Activated T-helper 17 cell treated with anti-CD3 and anti-CD28 coated beads, Interleukin-2, amount 50 U/mL, for 72 hours (primary cell): ENCODE measurements around the gene KCNC3. TPM values are rescaled to one million over a fixed set of nuclear protein-coding genes. Genes with fewer than 3 reads are reported as not detected.
A peak's percentile ranks its signal among the peaks of the same experiment; 100 is the strongest.

Source experiments
- ATAC-seq: fragments of 150-1000 bp; cut with Tn5 transposase; replicated peaks from 2 replicates; pipeline ENCODE4 v1.10.0; 2021; ENCODE audit warnings: mild to moderate bottlenecking, moderate library complexity
- H3K27ac Mint-ChIP-seq: one replicate; pipeline ENCODE4 v1.8.0; 2022; ENCODE audit warnings: mixed read lengths
- H3K27me3 Mint-ChIP-seq: one replicate; pipeline ENCODE4 v1.8.0; 2022; ENCODE audit warnings: mixed read lengths
- H3K36me3 Mint-ChIP-seq: one replicate; pipeline ENCODE4 v1.8.0; 2022; ENCODE audit warnings: low read depth, mild to moderate bottlenecking, mixed read lengths
- H3K4me1 Mint-ChIP-seq: one replicate; pipeline ENCODE4 v1.8.0; 2022; ENCODE audit warnings: mixed read lengths
- H3K4me3 Mint-ChIP-seq: one replicate; pipeline ENCODE4 v1.8.0; 2022; ENCODE audit warnings: mild to moderate bottlenecking, mixed read lengths
- H3K9me3 Mint-ChIP-seq: one replicate; pipeline ENCODE4 v1.8.0; 2022; ENCODE audit warnings: mixed read lengths
- total RNA-seq, 2 donors: library from RNA; stranded (reverse); gene quantifications; one replicate each; pipeline ENCODE4 v1.2.3, GENCODE V29; 2022

Gene KCNC3
- 10 to 100 TPM; 12.8 to 18.8 TPM for total RNA-seq

- H3K27me3 Mint-ChIP-seq, result peaks cover 38% of the 10 kb centered on the region
Measured at GRCh38 chr19:50329146-50329925, at the start of gene KCNC3. Gene KCNC3, minus strand, starts transcription at chr19:50329377. Its CDS starts 295 bp downstream, at chr19:50329082.

GRCh38 chr19:50378863-50379236 is 49.7 kb upstream of the KCNC3 start:
- no peaks in the 10 kb centered on the region for H3K9me3 Mint-ChIP-seq
- H3K4me3 Mint-ChIP-seq, result no peak overlapping the region
- H3K27ac Mint-ChIP-seq, result no peak overlapping the region
- no peak for ATAC-seq
- peaks cover 19% of the 10 kb centered on the region for H3K4me1 Mint-ChIP-seq
- peaks cover 68% of the 10 kb centered on the region for H3K36me3 Mint-ChIP-seq
- no peaks in the 10 kb centered on the region for H3K27me3 Mint-ChIP-seq

More at GRCh38 chr19:50329146-50329925, at the start of gene KCNC3:
- Mint-ChIP-seq H3K4me1 (peaks cover 48% of the 10 kb centered on the region), H3K9me3 (no peaks in the 10 kb centered on the region), H3K36me3 (peaks cover 39% of the 10 kb centered on the region), H3K27ac (peak within 1 kb of the TSS; percentile 78), H3K4me3 (peak within 1 kb of the TSS; percentile 82)
- ATAC-seq, result peak; percentile 75

- ATAC-seq, result no peak
- peaks cover 14% of the 10 kb centered on the region for H3K4me1 Mint-ChIP-seq
- H3K27me3 Mint-ChIP-seq, result no peaks in the 10 kb centered on the region
- peaks cover 62% of the 10 kb centered on the region for H3K36me3 Mint-ChIP-seq
- H3K4me3 Mint-ChIP-seq, result peak overlapping the region; percentile 92
- H3K9me3 Mint-ChIP-seq, result no peaks in the 10 kb centered on the region
- H3K27ac Mint-ChIP-seq, result peak overlapping the region; percentile 8
Measured at GRCh38 chr19:50378169-50378862, 49.1 kb upstream of the KCNC3 start.

DNA sequence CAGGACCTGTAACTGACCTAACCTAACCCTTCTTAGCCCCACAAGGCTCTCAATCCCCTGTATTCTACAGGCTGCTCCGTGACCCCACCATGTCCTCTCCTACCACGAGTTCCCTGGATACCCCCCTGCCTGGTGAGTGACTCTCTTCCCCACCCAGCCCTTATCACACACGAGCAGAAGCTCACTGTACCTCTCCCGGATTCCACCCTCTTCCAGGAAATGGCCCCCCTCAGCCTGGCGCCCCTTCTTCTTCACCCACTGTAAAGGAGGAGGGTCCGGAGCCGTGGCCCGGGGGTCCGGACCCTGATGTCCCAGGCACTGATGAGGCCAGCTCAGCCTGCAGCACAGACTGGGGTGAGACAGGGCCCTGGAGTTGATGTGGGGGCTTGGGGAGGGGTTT is 48.3 kb upstream of the KCNC3 start:
- Mint-ChIP-seq H3K9me3 (no peaks in the 10 kb centered on the region), H3K4me3 (peak overlapping the region; percentile 92), H3K27ac (peak overlapping the region; percentile 8), H3K36me3 (peaks cover 56% of the 10 kb centered on the region), H3K27me3 (no peaks in the 10 kb centered on the region), H3K4me1 (peaks cover 11% of the 10 kb centered on the region)
- ATAC-seq, result no peak

DNA sequence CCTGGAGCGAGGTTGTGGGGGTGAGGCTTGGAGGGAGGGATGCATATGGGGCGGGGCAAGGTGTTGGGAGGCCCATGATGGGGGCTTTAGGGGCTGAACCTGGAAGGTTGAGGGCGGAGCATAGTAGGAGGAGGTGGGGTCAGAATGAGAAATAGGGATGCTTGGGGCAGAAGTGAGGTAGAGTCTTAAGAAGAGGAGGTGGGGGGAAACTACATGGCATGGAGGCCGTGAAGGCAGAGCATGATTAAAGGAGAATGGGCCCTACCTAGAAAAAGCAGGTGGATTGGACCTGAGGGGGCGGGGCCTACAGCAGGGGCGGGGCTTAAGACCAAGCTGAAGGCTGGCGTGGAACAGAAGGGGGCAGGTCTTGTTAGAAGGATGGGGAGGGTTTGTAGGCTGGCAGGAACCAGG is 47.9 kb upstream of the KCNC3 start:
- peaks cover 56% of the 10 kb centered on the region for H3K36me3 Mint-ChIP-seq

DNA sequence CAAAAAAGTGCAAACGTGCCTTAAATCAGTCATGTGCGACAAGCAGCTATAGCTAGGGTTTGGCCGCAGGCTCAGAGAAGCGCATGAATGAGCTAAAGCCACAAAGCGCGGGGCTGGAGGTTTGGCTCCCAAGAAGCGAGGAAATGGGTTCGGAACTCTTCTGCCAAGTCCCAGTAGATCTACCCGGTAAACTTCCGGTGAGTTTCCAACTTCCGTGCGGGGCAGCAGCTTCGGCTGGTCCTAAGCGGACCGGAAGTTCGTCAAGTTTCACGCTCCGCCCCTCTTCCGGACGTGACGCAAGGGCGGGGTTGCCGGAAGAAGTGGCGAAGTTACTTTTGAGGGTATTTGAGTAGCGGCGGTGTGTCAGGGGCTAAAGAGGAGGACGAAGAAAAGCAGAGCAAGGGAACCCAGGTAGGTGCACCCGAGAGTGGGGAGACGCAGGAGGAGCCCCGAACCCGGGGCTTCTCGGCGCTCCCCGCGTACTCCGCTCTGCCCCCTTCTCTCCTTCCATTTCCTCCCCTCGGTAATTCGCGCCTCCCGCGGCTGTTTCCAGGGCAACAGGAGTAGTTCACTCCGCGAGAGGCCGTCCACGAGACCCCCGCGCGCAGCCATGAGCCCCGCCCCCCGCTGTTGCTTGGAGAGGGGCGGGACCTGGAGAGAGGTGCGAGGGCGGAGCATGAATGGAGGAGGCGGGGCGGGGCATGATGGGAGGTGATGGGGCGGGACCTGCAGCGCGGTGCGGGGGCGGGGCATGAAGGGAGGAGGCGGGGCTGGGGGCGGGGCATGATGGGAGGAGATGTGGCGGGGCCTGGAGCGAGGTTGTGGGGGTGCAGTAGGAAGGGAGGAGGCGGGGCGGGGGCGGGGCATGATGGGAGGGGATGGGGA is 47.2 kb upstream of the KCNC3 start, which contains the start of gene NR1H2:
TSS of gene NR1H2 (plus strand) at position 292 of the 885 bp plus-strand sequence. CDS start 1,149 bp downstream, outside the sequence.
- peaks cover 11% of the 10 kb centered on the region for H3K4me1 Mint-ChIP-seq
- no peaks in the 10 kb centered on the region for H3K9me3 Mint-ChIP-seq
- H3K4me3 Mint-ChIP-seq, result peak within 1 kb of the TSS; percentile 92
- H3K27ac Mint-ChIP-seq, result peak within 1 kb of the TSS; percentile 96
- H3K36me3 Mint-ChIP-seq, result peaks cover 54% of the 10 kb centered on the region
- ATAC-seq, result peak; percentile 97
- H3K27me3 Mint-ChIP-seq, result no peaks in the 10 kb centered on the region

More for the DNA sequence above, 47.9 kb upstream of the KCNC3 start:
- no peaks in the 10 kb centered on the region for H3K27me3 Mint-ChIP-seq
- peaks cover 11% of the 10 kb centered on the region for H3K4me1 Mint-ChIP-seq
- peak overlapping the region; percentile 92 for H3K4me3 Mint-ChIP-seq
- peak; percentile 9 for ATAC-seq
- no peaks in the 10 kb centered on the region for H3K9me3 Mint-ChIP-seq
- peak overlapping the region; percentile 96 for H3K27ac Mint-ChIP-seq

GRCh38 chr19:50371914-50372475 is 42.8 kb upstream of the KCNC3 start:
- no peaks in the 10 kb centered on the region for H3K9me3 Mint-ChIP-seq
- peaks cover 10% of the 10 kb centered on the region for H3K36me3 Mint-ChIP-seq
- no peak overlapping the region for H3K27ac Mint-ChIP-seq
- H3K4me3 Mint-ChIP-seq, result no peak overlapping the region
- H3K27me3 Mint-ChIP-seq, result no peaks in the 10 kb centered on the region
- no peak for ATAC-seq
- H3K4me1 Mint-ChIP-seq, result peaks cover 16% of the 10 kb centered on the region

GRCh38 chr19:50368649-50369570 is 39.7 kb upstream of the KCNC3 start:
- Mint-ChIP-seq H3K27me3 (no peaks in the 10 kb centered on the region), H3K4me1 (peaks cover 17% of the 10 kb centered on the region), H3K9me3 (no peaks in the 10 kb centered on the region), H3K36me3 (no peaks in the 10 kb centered on the region), H3K4me3 (peak overlapping the region; percentile 96), H3K27ac (peak overlapping the region; percentile 92)
- ATAC-seq, result peak; percentile 72

DNA sequence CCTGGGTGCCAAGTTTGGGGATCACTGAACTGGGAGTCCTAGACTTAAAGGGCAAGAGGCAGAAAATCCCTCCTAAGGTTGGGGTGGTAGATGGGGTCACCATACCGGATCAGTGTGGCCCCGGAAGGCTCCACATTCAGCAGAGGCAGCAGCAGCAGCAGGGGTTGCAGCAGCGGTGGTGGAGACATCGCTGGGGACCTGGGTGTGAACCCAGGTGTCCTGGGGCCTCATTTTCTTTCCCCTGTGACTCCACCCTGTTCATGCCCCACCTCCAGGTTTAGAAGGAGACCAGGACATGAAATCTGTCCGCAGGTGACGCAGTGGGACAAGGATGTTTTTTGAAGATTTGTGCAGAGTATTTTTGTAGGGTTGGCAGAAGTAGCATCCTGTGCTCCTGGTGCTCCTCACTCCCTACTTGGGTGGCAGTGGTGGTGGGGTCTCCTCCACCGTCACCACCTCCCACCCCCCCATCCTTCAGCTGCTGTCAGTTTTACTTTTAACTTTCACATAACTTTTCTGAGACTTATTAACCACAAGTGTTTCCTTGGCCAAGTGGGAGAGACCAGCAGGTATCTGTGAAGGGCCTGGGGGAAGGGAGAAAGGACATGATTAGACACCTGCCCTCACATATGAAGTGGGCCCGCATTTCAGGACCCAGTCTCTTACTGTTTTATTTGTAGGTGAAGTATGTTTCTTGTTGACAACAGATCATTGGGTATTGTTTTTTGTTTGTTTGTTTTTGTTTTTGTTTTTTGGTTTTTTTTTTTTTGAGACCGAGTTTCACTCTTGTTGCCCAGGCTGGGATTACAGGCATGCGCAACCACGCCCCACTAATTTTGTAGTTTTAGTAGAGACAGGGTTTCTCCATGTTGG is 36.5 kb upstream of the KCNC3 start, which contains the start of gene NAPSA:
TSS of gene NAPSA (minus strand) at position 206 of the 873 bp plus-strand sequence. CDS start at position 188, 18 bp downstream.
- peak within 1 kb of the TSS; percentile 72 for H3K4me3 Mint-ChIP-seq
- no peak for ATAC-seq
- no peaks in the 10 kb centered on the region for H3K27me3 Mint-ChIP-seq
- H3K4me1 Mint-ChIP-seq, result peaks cover 40% of the 10 kb centered on the region
- peak within 1 kb of the TSS; percentile 91 for H3K27ac Mint-ChIP-seq
- H3K36me3 Mint-ChIP-seq, result peaks cover 26% of the 10 kb centered on the region
- no peaks in the 10 kb centered on the region for H3K9me3 Mint-ChIP-seq

DNA sequence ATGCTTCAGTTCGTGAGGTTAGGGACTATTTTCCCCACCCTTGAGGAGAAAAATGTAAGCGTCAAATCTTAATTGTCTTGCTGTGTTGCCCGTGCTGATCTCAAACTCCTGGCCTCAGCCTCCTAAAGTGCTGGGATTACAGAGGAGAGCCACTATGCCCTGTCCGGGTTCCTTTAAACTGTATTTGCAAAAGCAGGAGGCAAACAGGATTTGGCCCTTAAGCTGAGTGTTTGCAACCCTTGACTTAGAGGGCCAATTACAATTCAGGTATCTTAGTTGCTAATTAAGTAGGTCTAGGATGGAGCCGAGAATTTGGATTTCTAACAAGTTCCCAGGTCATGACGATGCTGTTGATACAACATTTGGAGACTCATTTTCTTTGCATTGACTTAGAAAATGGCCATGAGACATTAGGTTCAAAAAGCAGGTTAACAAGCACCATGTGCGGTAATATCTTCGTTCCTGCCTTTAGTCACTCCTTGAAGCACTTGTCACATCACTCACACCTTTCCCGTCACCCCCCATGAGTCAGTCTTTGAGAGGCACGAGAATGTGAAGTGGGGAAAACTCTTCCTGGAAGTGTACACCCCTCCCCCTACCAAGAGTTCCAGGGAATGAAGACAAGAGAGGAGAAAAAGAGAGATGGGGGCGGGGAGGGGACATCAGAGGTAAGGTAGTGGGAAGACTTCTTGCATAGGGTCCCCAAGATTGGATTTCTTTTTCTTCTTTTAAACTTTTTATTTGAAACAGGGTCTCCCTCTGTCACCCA is 33.7 kb upstream of the KCNC3 start:
- Mint-ChIP-seq H3K9me3 (no peaks in the 10 kb centered on the region), H3K4me3 (peak overlapping the region; percentile 72), H3K27me3 (no peaks in the 10 kb centered on the region), H3K4me1 (peaks cover 63% of the 10 kb centered on the region), H3K36me3 (peaks cover 54% of the 10 kb centered on the region), H3K27ac (peak overlapping the region; percentile 91)
- ATAC-seq, result peak; percentile 68

DNA sequence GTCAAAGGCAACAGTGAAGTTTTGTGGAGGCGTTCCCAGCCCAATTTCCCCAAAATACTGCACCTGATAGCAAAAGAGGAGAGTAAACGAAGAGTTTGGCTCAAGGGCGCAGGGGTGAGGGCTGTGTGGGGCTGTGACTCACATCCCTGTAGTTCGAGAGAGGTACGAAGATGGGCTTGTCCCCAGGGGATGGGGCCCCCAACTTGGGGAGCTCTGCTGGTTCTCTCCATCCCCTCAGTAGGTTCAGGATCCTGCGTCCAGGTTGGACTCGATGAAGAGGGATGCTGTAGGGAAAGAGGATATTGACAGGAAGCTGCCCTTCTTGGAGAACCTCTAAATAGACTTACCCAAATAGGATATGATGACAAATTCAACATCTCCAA is 32.8 kb upstream of the KCNC3 start:
- Mint-ChIP-seq H3K4me3 (peak overlapping the region; percentile 72), H3K36me3 (peaks cover 54% of the 10 kb centered on the region), H3K27me3 (no peaks in the 10 kb centered on the region), H3K4me1 (peaks cover 60% of the 10 kb centered on the region), H3K27ac (peak overlapping the region; percentile 91), H3K9me3 (no peaks in the 10 kb centered on the region)
- ATAC-seq, result no peak
